Activated CD8-positive, alpha-beta memory T cell treated with anti-CD3 and anti-CD28 coated beads, Interleukin-2, amount 50 U/mL, for 24 hours (primary cell): Measurements from ENCODE around the gene HEPACAM2.

Source experiments
- DNase-seq: peaks from one replicate; pipeline ENCODE4 v3.0.0-alpha.2; 2020; ENCODE audit errors: extremely low read depth

Gene HEPACAM2

GRCh38 chr7:93147363-93147762 lies 78.9 kb downstream of the HEPACAM2 start:
- no peak for DNase-seq

GRCh38 chr7:93146472-93147141 lies 79.7 kb downstream of the HEPACAM2 start:
- no peak for DNase-seq

GRCh38 chr7:93146036-93146435 lies 80.2 kb downstream of the HEPACAM2 start:
- DNase-seq, result no peak

- DNase-seq, result no peak
These were observed 80.9 kb downstream of the HEPACAM2 start for GRCh38 chr7:93145354-93145753.

- DNase-seq, result no peak
These were observed 84.1 kb downstream of the HEPACAM2 start for GRCh38 chr7:93142127-93142526.

- no peak for DNase-seq
These were observed 85.6 kb downstream of the HEPACAM2 start for GRCh38 chr7:93140582-93141191.

- DNase-seq, result no peak
These were observed 87.7 kb downstream of the HEPACAM2 start for GRCh38 chr7:93138576-93138975.
